H7 (cell line): ENCODE data around the gene DUSP3. TPM values are rescaled to one million over a fixed set of nuclear protein-coding genes. Genes with fewer than 3 reads are reported as not detected.

Source experiments
- DNase-seq: peaks from one replicate; pipeline ENCODE4 v3.0.0; 2012
- H3K27me3 ChIP-seq: 2 replicates; pipeline ENCODE4 v1.6.0; 2011; ENCODE audit warnings: mild to moderate bottlenecking, low read length; ENCODE audit not compliant: control insufficient read depth, insufficient read depth
- H3K36me3 ChIP-seq: replicated peaks from 2 replicates; pipeline ENCODE4 v1.5.1; 2011; ENCODE audit warnings: low read length; ENCODE audit not compliant: control insufficient read depth, insufficient read depth
- H3K4me3 ChIP-seq: 2 replicates; pipeline ENCODE4 v1.5.1; 2011; ENCODE audit warnings: low read depth, mild to moderate bottlenecking, control low read depth, low read length, moderate library complexity; ENCODE audit not compliant: insufficient read depth
- total RNA-seq: library from RNA; depleted of rRNA; stranded (reverse); fragments of >200 nt; shearing (Covaris generic); gene quantifications from 2 replicates; pipeline ENCODE4 v1.2.3, GENCODE V29; 2014; rRNA removed

The DUSP3 gene
- total RNA-seq: 30.4 and 35.5 TPM in 2 replicates

GRCh38 chr17:43778337-43779144, at the start of gene DUSP3:
Gene DUSP3, minus strand, starts transcription at chr17:43778977. Its CDS starts 53 bp downstream, at chr17:43778924.
- Histone ChIP-seq H3K4me3 (peak within 1 kb of the TSS; percentile 84), H3K36me3 (peaks cover 13% of the 10 kb centered on the region), H3K27me3 (peaks cover 3% of the 10 kb centered on the region; the same call in 1 of the 2 replicates)
- peak; percentile 97 for DNase-seq

- H3K27me3 ChIP-seq: no peaks in the 10 kb centered on the region; the same call in none of the 2 replicates
- no peak for DNase-seq
- no peaks in the 10 kb centered on the region; the same call in 1 of the 2 replicates for H3K36me3 ChIP-seq
- H3K4me3 ChIP-seq: no peak overlapping the region
Measured at GRCh38 chr17:43827596-43827995, 48.8 kb upstream of the DUSP3 start.

GRCh38 chr17:43826206-43826605, 47.4 kb upstream of the DUSP3 start:
- Histone ChIP-seq H3K36me3 (no peaks in the 10 kb centered on the region; the same call in 1 of the 2 replicates), H3K4me3 (no peak overlapping the region), H3K27me3 (no peaks in the 10 kb centered on the region)
- no peak for DNase-seq

GRCh38 chr17:43825567-43825966, 46.8 kb upstream of the DUSP3 start:
- no peak for DNase-seq
- Histone ChIP-seq H3K4me3 (no peak overlapping the region), H3K27me3 (no peaks in the 10 kb centered on the region), H3K36me3 (no peaks in the 10 kb centered on the region; the same call in 1 of the 2 replicates)

GRCh38 chr17:43823350-43824084, 44.7 kb upstream of the DUSP3 start:
- H3K27me3 ChIP-seq: no peaks in the 10 kb centered on the region
- no peak for DNase-seq
- H3K36me3 ChIP-seq: no peaks in the 10 kb centered on the region; the same call in 1 of the 2 replicates
- no peak overlapping the region for H3K4me3 ChIP-seq

GRCh38 chr17:43822570-43823190, 43.9 kb upstream of the DUSP3 start:
- DNase-seq: no peak
- H3K36me3 ChIP-seq: no peaks in the 10 kb centered on the region; the same call in 1 of the 2 replicates
- no peak overlapping the region for H3K4me3 ChIP-seq
- H3K27me3 ChIP-seq: no peaks in the 10 kb centered on the region

- Histone ChIP-seq H3K27me3 (no peaks in the 10 kb centered on the region), H3K36me3 (no peaks in the 10 kb centered on the region; the same call in 1 of the 2 replicates)
- no peak for DNase-seq
Measured at GRCh38 chr17:43820759-43821158, 42.0 kb upstream of the DUSP3 start.

GRCh38 chr17:43818966-43819365, 40.2 kb upstream of the DUSP3 start:
- Histone ChIP-seq H3K36me3 (no peaks in the 10 kb centered on the region; the same call in 1 of the 2 replicates), H3K4me3 (no peak overlapping the region), H3K27me3 (no peaks in the 10 kb centered on the region)
- no peak for DNase-seq

More at GRCh38 chr17:43820759-43821158, 42.0 kb upstream of the DUSP3 start:
- no peak overlapping the region for H3K4me3 ChIP-seq

- Histone ChIP-seq H3K27me3 (no peaks in the 10 kb centered on the region), H3K4me3 (no peak overlapping the region), H3K36me3 (no peaks in the 10 kb centered on the region; the same call in 1 of the 2 replicates)
- no peak for DNase-seq
Measured at GRCh38 chr17:43817826-43818225, 39.0 kb upstream of the DUSP3 start.

- Histone ChIP-seq H3K36me3 (peaks cover 1% of the 10 kb centered on the region; the same call in 1 of the 2 replicates), H3K27me3 (no peaks in the 10 kb centered on the region), H3K4me3 (no peak overlapping the region)
- no peak for DNase-seq
Measured at GRCh38 chr17:43816336-43817320, 37.9 kb upstream of the DUSP3 start.

- H3K36me3 ChIP-seq: peaks cover 1% of the 10 kb centered on the region; the same call in 1 of the 2 replicates
- no peak overlapping the region for H3K4me3 ChIP-seq
- H3K27me3 ChIP-seq: no peaks in the 10 kb centered on the region
- no peak for DNase-seq
Measured at GRCh38 chr17:43814714-43815113, 35.9 kb upstream of the DUSP3 start.

- Histone ChIP-seq H3K27me3 (no peaks in the 10 kb centered on the region), H3K4me3 (no peak overlapping the region), H3K36me3 (peaks cover 1% of the 10 kb centered on the region; the same call in 1 of the 2 replicates)
- DNase-seq: peak; percentile 85
Measured at GRCh38 chr17:43814026-43814425, 35.2 kb upstream of the DUSP3 start.

- DNase-seq: no peak
- Histone ChIP-seq H3K36me3 (peaks cover 2% of the 10 kb centered on the region), H3K27me3 (no peaks in the 10 kb centered on the region), H3K4me3 (no peak overlapping the region)
Measured at GRCh38 chr17:43813386-43813785, 34.6 kb upstream of the DUSP3 start.
